ENCODE data around the gene PI4KA. TPM values are rescaled to one million over a fixed set of nuclear protein-coding genes. Genes with fewer than 3 reads are reported as not detected.

PI4KA gene
- total RNA-seq, 3 donors from 2014 or later (not counting 1 experiment from before 2014, with no cell fraction given): 208 to 233 (median 215) TPM

DNA sequence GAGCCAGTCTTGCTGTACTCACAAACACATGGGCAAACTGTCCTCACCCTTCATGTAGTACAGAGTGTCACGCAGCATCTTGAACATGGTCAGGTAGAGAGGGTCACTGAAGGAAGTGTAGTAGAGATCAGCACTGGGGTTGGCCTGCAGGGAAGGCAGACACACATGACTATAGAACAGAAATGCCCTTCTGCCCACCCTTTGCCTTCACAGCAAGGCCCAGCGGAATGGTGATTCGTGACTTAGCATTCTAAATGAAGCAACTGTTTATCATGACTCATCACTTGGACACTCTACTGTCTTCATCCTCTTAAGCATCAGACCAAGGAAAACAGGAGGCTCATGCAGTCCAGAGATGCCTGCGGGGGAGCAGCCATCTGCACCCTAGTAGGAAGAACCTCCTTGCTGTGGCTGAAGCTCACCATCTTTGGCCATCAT lies 51.3 kb downstream of the PI4KA start:
- H3K27me3 Mint-ChIP-seq (ENCODE audit: low read depth in 2 of 2): no peaks in the 10 kb centered on the region
- no peaks in the 10 kb centered on the region for H3K9me3 Mint-ChIP-seq
- Histone ChIP-seq H3K4me3 (ENCODE audit: low read length) (no peak overlapping the region), H3K9me3 (ENCODE audit: control insufficient read depth, insufficient read depth, low read length) (no peaks in the 10 kb centered on the region), H3K27me3 (ENCODE audit: control insufficient read depth, insufficient read depth, low read length) (no peaks in the 10 kb centered on the region), H3K36me3 (ENCODE audit: control insufficient read depth, insufficient read depth, low read length) (peaks cover 72% of the 10 kb centered on the region), H3K27ac (ENCODE audit: low read length) (no peak overlapping the region), H3K4me1 (ENCODE audit: control insufficient read depth, insufficient read depth, low read length) (no peaks in the 10 kb centered on the region)
- H3K4me1 Mint-ChIP-seq: peaks cover 10 to 12% of the 10 kb centered on the region in 2 donors
- H3K27ac Mint-ChIP-seq: peak overlapping the region in 1 of 2 donors; percentile 11
- 94% methylated on average over 4 of the region's 4 CpGs for WGBS (ENCODE audit: insufficient coverage)
- TF ChIP-seq, protein P1, sequence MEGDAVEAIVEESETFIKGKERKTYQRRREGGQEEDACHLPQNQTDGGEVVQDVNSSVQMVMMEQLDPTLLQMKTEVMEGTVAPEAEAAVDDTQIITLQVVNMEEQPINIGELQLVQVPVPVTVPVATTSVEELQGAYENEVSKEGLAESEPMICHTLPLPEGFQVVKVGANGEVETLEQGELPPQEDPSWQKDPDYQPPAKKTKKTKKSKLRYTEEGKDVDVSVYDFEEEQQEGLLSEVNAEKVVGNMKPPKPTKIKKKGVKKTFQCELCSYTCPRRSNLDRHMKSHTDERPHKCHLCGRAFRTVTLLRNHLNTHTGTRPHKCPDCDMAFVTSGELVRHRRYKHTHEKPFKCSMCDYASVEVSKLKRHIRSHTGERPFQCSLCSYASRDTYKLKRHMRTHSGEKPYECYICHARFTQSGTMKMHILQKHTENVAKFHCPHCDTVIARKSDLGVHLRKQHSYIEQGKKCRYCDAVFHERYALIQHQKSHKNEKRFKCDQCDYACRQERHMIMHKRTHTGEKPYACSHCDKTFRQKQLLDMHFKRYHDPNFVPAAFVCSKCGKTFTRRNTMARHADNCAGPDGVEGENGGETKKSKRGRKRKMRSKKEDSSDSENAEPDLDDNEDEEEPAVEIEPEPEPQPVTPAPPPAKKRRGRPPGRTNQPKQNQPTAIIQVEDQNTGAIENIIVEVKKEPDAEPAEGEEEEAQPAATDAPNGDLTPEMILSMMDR (IDR thresholded peaks at IDR 0.05): no peak
- H3K4me3 Mint-ChIP-seq: no peak overlapping the region
- intact Hi-C loops (cut with micrococcal nuclease): no loop called here
- DNase-seq (no peak), ATAC-seq (no peak)
- peaks cover 7% of the 10 kb centered on the region for H3K36me3 Mint-ChIP-seq

DNA sequence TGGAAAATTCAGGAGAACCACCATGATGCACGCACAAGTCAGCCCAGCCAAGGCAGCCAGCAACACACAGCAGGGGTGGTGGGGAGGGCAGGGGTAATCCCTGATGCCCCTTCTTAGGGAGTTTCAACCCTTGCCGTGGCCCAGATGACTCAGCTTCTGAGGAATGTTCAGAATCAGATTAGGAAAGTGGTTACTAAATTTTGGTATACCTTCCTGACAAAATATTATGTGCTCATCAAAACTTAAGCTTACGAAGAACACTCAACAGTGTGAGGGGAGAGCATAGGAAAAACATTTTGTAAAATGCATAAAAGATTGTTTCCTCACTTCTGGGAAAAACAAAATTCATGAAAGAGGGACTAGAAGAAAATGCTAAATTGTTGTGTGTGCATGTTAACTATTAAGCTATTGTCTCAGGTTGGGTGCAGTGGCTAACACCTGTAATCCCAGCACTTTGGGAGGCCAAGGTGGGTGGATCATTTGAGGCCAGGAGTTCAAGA lies 52.6 kb downstream of the PI4KA start:
- H3K4me1 Mint-ChIP-seq: peaks cover 4 to 5% of the 10 kb centered on the region in 2 donors
- TF ChIP-seq, protein P1 (IDR thresholded peaks at IDR 0.05): no peak
- H3K27ac Mint-ChIP-seq: no peak overlapping the region
- WGBS (ENCODE audit: insufficient coverage): 95% methylated on average over 3 of the region's 3 CpGs
- no peak overlapping the region for H3K27ac ChIP-seq (ENCODE audit: low read length)
- H3K4me3 Mint-ChIP-seq: no peak overlapping the region
- H3K27me3 Mint-ChIP-seq (ENCODE audit: low read depth in 2 of 2): no peaks in the 10 kb centered on the region
- no peak for DNase-seq
- H3K36me3 Mint-ChIP-seq: peaks cover 14% of the 10 kb centered on the region
- no peaks in the 10 kb centered on the region for H3K27me3 ChIP-seq (ENCODE audit: control insufficient read depth, insufficient read depth, low read length)
- H3K36me3 ChIP-seq (ENCODE audit: control insufficient read depth, insufficient read depth, low read length): peaks cover 77% of the 10 kb centered on the region
- ATAC-seq: no peak
- H3K9me3 Mint-ChIP-seq: no peaks in the 10 kb centered on the region
- intact Hi-C loops (cut with micrococcal nuclease): no loop called here
- no peaks in the 10 kb centered on the region for H3K4me1 ChIP-seq (ENCODE audit: control insufficient read depth, insufficient read depth, low read length)
- H3K4me3 ChIP-seq (ENCODE audit: low read length): no peak overlapping the region
- no peaks in the 10 kb centered on the region for H3K9me3 ChIP-seq (ENCODE audit: control insufficient read depth, insufficient read depth, low read length)

DNA sequence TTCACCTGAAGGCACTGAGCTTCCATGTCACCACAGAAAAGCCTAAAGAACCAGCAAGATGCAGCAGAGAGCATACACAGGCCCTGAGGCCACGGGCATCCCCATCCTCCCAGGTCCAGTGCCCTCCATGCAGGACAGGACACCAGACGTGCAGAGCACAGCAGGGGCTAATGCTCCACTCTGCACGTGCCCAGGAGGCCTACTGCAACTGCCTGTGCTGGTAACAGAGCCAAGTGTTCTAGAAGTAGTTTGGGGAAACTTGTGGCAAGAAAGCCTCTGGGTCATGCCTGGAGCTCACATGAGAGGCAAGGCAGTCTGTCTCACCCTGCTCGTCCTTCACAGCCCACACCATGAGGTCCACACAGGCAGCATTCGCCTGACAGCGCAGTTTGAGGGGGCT lies 54.0 kb downstream of the PI4KA start:
- no peak overlapping the region for H3K27ac Mint-ChIP-seq
- no peaks in the 10 kb centered on the region for H3K27me3 Mint-ChIP-seq (ENCODE audit: low read depth in 2 of 2)
- DNase-seq: no peak

More for the DNA sequence above, 54.0 kb downstream of the PI4KA start:
- Mint-ChIP-seq H3K9me3 (no peaks in the 10 kb centered on the region), H3K4me3 (no peak overlapping the region), H3K4me1 (no peaks in the 10 kb centered on the region), H3K36me3 (peaks cover 20% of the 10 kb centered on the region)
- no peak for ATAC-seq
- H3K4me1 ChIP-seq (ENCODE audit: control insufficient read depth, insufficient read depth, low read length): no peaks in the 10 kb centered on the region
- WGBS (ENCODE audit: insufficient coverage): 93% methylated on average over 6 of the region's 6 CpGs
- H3K36me3 ChIP-seq (ENCODE audit: control insufficient read depth, insufficient read depth, low read length): peaks cover 80% of the 10 kb centered on the region
- TF ChIP-seq, protein P1 (IDR thresholded peaks at IDR 0.05): no peak
- no peak overlapping the region for H3K4me3 ChIP-seq (ENCODE audit: low read length)
- intact Hi-C loops (cut with micrococcal nuclease): no loop called here
- H3K9me3 ChIP-seq (ENCODE audit: control insufficient read depth, insufficient read depth, low read length): no peaks in the 10 kb centered on the region
- H3K27ac ChIP-seq (ENCODE audit: low read length): no peak overlapping the region
- H3K27me3 ChIP-seq (ENCODE audit: control insufficient read depth, insufficient read depth, low read length): no peaks in the 10 kb centered on the region

All from natural killer cell (primary cell).